Globus pallidus (tissue), 1 donor: Measurements from ENCODE around the gene ACTG1.

Experiments used
- DNase-seq: peaks from one replicate; pipeline ENCODE4 v3.0.0-alpha.2; 2015; ENCODE audit warnings: low spot score

Gene ACTG1

DNA sequence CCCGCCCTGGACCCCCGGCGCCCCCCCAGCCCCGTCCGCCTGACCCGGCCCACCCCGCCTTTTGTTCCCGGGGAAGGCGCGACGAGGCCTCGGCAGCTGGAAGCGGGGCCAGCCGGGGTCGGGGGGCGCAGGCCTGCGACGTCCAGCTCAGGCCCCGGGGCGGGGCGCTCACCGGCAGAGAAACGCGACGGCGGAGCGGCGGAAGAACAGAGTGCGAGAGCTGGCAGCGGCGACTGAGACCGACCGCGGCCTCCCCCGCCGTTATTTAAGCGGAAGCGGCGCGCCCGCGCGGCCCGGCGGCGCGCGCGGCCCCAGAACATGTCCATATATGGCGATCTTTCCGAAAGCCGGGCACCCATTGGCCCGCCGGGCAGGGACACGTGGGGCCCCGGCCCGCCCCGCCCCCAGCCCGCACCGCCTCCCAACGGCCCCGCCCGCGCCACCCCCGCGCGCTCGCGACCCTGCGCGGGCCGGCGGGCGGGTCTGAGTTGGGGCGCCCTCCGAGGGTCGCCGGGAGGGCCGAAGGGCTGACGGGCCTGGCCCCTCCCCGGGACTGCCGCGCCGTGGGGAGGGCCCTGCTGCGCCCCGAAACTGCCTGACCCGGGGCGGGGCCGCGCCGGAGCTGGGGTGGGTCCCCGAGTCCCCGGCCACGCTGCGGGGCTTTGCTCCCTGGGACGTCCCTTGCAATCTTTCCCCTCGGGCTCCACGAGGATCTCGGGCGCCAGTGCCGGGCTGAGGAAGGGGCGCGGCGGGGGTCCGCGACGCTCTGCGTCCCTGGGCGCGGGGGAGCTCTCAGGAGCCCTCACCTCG, at the start of gene ACTG1:
Gene ACTG1 (minus strand): TSS at position 238 of the 810 bp plus-strand sequence. CDS start 445 bp downstream, outside the sequence.
- peak; percentile 91 for DNase-seq

DNA sequence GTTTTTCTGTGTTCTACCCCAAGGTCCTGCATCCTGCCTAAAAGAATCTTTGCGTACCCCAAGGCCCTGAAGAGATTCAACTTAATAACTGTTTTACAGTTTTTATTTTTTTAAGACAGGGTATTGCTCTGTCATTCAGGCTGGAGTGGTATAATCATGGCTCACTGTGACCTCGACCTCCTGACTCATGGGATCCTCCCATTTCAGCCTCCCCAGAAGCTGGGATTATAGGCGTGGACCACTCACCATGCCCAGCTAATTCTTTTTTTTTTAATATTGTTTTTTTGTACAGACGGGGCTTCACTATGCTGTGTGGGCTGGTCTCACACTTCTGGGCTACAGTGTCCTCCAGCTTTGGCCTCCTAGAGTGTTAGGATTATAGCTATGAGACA, 48.9 kb upstream of the ACTG1 start:
- DNase-seq: no peak

DNA sequence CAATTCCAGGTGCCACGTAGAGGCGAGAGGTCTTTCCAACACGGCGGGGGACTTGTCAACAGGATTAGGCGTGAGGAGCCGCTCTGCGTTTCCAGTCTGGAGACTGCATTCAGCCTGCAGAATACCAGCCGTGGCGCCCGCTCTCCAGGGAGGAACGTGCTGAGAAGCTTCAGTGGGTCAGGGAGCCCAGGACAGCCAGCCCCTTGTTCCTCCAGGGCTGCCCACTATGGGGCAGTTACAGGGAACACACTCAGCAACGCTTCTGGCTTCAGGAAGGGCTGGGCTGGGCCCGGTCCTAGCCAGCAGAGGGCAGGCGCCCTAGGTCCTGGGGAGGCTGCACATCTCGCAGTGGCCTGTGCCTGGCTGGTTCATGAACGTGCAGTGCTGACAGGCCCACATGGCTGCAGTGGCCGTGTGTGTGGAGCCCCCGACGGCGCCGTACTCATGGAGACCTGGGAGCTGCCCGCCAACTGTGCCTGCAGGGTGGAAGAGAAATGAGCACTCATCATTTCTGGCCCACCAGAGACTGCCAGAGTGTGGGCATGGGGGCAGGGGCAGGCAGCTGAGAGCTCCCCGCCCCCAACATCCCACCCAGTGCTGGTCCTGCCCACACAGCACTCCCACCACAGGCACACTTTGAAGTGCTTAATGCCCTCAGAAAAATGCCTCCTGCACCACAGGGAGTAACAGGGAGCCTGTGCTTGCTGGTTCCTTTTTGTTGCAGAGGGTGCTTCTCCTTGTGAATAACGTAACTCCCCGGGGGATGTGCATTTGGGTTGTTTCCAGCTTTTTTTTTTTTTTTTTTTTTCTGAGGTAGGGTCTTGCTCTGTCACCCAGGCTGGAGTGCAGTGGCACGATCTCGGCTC, 46.6 kb upstream of the ACTG1 start:
- DNase-seq: no peak

DNA sequence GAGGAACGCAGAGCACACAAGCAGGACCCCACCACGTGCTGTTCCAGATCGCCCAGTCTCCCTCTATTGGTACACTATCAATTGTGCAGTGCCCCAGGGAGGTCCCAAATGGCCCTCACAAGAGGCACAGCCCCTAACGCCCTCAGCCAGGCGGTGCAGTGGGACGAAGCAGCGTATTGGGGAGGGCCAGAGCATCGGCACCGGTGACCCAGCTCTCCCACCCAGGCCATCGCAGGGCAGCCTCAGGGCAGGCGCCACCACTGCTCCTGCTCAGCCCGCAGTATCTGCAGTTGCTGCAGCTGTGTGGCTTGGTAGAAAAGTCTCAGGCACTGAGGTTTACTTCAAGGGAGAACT, 45.5 kb upstream of the ACTG1 start:
- DNase-seq: no peak

DNA sequence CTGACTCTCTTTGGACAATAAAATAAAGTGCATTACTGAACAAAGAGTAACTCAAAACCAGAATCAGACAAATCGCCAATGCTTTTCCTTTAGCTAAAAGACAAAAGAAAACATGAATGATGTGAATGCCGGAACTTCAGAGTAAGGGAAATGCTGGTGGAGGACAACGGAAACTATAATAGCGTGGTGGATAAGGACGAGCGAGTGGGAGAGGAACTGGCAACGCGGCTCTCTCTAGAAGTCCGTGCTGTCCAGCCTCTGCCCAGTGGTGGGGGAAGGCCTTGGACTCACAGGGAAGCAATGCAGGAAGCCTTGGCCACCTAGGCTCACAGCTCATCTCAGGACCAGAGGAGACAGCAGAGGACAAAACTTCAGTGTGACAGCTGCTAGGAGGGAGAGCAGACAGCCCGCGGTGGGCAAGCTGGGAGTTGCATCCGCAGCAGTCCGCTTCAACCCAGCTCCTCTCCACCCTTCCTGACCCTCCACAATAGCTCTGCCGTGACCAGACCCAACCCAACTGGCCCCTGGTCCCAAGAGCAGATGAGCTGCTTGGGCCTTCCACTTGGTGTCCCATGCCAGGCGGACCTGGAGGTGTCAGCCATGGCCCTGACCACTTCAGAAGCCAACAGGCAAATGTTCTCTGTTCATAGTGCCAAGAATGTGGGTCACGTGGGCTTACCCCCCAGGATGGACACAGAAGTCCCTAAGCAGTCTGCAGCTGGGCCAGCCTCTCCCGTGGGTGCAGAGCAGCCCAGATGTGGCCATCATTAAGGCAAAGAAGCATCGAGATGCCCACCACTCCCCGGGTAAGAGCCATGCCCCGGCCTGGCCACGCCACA, 44.9 kb upstream of the ACTG1 start:
- DNase-seq: no peak

DNA sequence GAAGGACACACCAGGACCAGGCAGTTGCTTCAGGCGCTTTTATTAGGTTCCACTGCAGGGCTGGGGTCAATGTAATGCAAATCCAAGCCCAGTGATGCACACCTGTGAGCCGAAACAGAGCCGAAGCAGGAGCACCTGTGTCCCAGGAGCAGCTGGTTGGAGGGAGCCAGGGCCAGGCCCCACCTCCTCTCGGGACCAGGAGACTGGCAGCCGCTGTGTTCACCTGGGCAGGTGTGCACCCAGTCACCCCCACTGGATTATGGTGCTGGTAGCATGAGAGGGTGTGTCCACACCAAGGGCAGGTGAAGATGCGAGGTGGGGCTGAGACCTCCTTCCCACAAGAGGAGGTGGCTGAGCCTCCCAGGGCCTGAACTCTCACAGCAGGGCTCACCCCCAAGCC, 44.3 kb upstream of the ACTG1 start:
- DNase-seq: no peak

DNA sequence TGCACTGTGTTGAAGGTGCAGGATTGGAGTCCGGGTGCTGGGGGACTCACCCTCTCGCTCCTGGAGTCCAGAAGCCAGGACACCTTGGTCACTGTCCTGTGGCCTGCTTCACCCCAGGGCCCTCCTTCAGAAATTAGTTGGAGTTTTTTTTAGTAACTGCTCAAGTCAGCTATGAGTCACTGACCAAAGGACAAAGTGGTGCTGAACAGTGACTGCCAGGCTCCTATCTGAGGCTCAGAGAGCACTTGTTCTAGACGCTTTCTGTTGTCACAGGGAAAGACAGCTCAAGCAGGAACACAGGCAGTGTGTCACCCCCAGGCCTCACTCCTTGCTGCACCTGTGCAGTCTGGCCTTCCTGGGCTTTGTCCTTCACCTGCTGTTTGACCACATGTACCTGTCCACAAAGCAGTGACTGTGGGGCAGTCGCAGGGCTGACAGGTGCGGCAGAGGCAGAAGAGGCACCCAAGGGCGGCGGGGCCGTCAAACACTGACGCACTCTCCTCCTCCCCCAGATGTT, 43.6 kb upstream of the ACTG1 start:
- no peak for DNase-seq

DNA sequence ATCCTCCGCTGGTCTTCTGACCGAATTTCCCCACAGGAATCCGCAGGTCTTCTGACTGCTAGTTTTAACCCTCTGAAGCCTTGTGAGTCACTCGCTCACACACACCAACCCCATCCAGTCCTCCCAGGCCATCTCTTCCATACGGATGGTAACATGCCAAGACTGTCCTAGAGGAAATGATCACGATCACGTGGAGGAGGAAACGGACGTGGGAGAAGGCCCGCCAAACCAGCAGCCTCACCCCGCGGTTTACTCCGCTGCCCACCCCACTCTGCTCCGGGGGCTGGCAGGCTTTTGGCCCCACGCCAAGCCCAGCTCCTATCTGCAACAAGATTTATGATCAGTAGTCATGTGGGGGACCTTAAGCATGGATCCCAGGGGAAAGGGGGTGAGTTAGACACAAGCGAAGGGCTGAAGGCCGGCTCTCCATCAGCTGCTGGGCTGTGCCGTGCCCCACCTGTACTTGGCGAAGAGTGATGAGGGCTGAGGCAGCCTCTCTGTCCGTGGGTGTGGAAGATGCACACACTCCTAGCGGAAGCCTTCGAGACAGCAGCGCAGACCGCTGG, 41.1 kb upstream of the ACTG1 start:
- no peak for DNase-seq

DNA sequence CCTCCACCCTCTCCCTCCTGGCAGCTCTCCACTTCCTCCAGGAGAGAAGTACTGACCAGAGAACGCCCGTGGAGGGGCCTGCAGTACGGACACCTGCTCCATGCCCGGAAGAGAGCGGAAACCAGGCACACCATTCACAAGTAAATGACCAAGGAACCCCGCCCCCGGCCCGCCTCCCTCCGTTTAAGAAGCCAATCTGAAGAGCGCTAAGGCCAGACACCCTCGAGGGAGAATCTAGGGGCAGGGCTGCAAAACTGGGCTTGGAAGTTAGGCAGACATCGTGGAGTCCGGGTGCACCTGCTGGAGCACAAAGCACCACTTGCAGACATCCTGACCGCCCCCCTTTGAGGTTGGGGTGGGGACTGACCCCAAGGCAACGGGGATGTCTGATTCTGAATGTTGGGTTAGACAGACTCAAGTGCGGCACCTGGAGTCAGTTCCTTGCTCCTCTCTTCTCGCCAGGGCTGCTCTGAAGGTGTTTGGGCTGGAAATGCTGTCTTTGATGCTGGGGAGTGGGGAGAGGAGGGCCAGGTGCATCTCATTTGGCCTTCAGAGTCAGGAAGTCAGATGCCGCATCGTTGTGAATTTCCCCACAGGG, 40.5 kb upstream of the ACTG1 start:
- DNase-seq: peak; percentile 51

DNA sequence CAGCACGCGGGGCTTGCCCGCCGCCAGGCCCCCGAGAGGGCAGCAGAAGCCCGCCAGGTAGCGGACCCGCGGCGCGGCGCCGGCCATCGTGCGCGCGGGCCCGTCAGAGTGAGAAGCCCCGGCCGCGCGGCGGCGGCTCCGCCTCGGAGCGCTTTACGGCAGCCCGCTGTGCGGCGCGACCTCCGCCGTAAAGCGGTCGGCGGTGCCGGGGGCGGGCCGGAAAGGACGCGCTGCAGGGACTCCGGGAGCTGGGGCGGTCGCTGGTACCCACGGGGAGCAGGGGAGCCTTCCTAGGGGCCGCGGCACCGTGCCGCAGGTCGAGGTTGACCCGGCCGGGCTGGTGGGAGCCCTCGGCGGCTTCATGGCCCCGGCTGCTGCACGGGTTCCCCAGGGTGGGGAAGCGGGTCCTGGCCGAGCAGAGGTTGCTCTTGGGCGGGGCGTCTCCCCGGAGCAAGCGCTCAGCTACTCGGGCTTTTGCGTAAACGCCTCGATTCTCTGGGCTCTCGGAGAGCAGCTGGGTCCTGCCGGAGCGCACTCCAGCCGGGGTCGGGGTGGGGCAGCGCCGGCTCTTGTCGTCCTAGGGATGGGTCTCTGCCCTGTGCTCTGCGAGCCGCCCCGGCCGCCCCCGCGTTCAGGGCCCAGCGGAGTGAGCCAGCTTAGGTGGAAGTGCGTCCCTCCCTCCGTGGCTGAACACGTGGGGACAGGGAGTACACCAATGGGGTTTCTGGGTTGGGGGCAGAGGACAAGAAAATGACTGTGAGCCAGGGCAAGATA, 39.8 kb upstream of the ACTG1 start, which contains the start of gene FAAP100:
Gene FAAP100 (minus strand): TSS at position 110 of the 774 bp plus-strand sequence. CDS start 23 bp downstream, at position 87.
- DNase-seq: peak; percentile 68

DNA sequence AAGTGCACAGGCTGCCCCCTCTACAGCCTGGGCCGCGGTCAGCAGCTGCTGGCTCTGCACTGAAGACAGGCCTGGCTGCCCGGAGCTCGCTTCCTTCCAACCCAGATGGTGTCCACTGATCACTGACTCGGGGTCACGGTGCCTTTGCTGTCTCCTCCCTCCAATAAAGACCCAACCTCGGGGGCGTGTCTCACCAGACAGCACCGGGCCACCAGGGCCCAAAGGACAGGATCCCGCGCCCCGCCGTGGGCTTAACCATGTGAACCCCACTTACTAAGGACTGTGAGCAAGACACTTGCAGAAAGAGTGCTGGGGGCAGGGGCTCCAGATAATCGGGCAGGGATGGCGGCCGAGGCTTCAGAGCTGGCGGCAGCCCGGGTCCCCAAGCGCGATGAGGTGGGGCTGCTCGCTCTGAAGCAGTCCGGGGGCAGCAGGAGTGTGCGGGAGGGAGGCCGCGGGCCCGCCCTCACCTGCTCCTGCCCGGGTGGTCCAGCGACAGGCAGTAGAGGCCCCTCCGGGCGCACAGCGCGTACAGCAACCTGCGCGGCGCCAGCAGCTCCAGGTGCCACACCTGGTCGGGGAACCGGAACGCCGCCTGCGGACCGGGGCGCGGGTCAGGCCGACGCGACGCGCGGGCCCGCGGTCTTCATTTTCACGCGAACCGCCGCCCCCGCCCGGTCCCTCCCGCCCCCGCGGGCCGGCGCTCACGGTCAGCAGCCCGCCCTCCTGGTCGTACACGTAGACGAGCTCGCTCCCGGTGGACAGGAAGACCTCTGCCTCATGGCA, 39.1 kb upstream of the ACTG1 start:
- DNase-seq: no peak

DNA sequence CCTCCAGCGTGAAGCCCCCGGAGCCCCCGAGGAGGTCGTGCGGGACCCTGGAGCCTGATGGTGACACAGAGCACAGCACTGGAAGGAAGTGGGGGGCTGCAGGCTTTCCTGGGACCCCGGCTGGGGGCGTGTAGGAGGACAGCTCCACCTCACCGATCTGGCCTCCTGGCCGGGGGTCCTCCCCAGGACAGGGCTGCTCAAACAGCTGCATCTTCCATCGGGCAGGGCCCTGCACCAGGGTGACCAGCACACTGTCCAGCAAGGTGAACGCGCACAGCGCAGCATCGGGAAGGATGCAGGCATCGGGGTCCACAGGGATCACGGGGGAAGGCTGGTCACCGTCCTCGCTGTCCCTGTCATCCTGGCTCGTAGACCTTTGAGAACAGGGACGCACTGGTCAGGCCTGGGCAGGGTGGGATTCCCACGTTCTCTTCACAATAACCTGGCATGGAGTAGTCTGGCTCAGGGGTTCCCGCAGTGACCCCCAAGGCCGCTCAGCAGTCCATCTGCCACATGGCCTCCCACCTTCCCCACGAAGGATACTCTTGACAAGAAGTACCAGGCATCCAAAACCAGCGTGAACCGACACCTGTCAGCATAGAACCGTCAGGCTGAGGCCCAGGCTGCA, 38.3 kb upstream of the ACTG1 start:
- DNase-seq: no peak

DNA sequence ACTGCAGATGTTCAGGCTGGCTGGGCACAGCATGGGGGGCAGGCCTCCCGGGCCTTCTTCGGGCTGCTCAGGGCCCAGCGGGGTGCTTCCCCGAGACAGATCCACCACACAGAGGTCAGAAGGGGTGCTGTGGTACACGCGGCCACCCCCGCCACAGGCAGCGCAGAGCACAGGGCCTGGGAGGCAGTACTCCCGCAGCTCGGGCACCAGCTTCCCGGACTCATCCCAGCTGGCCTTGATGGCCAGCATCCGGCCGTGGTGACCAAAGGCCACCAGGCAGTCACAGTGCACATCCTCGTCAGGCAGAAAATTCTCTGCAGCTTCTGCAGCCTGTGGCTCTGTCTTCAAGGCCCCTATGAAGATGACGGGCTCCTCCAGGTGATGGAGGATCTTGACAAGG, 37.7 kb upstream of the ACTG1 start:
- DNase-seq: no peak

DNA sequence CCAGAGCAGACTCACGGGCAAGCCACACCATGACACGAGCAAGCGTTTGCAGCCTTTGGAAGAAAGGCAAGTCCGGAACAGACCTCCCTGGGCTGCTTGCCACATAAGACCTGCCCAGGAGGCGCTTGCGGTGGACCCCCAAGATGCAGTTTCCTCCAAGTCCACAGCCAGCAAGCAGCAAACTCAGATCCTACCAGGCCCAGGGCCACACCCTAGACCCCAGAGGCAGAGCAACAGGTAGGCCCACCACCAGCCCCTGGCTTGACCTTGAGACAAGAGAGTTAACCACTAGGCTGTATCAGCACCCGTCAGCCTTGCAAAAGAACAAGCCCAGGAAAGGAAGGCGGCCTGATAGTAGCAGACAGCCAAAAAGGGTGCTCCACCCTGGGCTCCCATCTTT, 37.2 kb upstream of the ACTG1 start:
- no peak for DNase-seq

DNA sequence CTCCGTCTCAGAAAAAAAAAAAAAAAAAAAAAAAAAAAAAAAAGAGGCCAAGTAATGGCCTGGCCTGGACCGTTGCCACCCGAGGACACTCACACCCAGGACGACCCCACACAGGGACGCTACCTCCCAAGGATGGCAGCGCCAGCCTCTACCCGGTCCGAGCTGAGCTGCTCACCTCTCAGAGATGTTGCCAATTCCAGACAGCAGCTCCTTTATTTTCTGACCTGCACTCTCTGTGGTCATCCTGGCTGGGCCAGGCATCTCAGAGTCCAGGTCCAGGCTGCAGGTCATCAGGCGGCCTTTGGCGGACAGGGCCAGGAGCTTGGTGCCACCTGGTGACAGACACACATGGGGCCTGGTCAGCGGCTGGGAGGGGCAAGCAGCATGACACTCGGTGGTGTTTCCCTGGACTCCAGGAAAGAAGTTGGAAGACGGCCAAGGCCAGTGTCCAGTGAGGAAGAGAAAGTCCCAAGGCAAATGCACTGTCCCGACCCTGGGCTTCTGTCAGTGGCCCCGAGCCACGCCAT, 36.5 kb upstream of the ACTG1 start:
- DNase-seq: no peak

DNA sequence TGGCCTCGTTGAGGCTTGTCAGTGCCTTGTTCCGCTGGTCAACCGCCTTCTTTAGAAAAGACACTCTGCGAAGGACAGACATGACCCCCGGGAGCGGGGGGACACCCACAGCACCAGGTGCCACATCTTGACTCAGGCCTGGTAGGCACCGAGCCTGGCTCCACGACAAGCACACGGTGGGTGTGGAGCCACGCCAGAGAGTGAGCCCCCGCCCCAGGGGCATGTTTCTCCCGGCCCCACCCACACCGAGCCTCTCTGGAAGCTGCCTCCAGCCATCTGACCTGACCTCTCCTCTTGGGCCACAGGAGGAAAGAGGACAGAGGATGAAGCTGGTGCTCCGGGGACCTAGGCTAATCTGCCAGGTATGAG, 35.0 kb upstream of the ACTG1 start:
- DNase-seq: no peak

DNA sequence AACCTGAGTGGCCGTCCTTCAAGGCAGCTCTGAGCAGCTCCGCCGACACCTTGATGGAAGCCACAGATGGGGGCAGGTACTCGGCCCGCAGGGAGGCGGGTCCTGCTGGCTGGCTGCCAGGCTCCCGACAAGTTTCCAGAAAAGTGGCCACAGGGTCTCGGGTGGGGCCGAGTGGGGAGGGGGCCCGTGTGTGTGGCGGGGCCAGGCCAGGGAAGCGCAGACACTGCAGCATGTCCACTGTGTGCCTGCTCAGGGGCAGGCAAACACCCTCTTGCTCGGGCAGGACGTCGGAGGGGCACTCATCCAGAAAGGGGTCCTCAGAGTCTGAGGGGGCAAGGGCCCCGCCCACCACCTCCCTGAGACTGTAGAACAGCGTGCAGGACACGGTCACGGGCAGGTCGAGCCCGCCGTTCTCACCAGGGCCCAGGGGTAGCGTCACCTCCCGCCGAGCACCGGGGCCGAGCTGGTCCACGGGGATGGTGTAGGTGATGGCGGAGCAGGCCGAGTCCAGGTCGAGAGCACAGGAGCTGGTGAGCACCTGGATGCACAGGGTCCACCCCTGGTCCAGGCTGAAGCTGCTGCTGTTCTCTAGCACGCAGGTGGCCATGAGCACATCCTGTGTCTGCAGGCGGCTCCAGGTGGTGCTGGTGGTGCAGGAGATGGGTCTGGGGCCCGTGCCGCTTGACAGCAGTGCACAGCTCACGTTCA, 34.5 kb upstream of the ACTG1 start:
- no peak for DNase-seq
